ENCODE results near the gene SLC25A13.

Gene SLC25A13

DNA sequence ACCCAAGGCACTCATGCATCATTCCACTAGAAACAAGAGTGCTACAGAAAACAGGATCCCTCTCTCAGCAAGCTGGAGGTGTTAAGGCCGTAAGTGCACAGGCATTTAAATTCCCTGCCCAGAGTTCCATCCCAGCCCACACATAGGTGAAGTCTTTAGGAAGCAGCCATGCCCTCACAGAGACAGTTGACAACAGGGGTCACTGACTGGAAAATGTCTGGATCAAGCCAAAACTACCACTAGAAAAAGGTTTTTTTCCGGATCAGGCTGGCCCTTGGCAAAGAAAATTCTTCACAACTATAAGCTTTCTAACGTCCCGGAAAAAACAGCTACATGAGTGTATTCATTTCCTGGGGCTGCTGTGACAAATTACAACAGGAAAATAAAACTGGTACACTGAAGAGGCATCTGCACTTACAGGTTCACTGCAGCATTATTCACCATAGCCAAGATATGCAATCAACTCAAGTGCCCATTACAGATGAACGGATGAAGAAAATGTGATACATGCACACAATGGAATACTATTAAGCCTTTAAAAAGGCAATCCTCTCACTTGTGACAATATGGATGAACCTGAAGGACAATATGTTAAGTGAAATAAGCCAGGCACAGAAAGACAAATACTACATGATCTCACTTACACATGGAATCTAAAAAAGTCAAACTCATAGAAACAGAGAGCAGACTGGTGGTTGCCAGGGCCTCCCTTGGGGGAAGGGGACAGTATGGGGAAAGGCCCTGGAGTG lies 52.5 kb downstream of the SLC25A13 start:
- H3K4me3 ChIP-seq (ENCODE audit: low read depth, low read length), result no peak overlapping the region
- no peak for TF ChIP-seq CTCF (IDR thresholded peaks at IDR 0.05; ENCODE audit: insufficient read depth, low read depth, low read length, missing control alignments)
- no peak for DNase-seq (ENCODE audit: low read depth)

DNA sequence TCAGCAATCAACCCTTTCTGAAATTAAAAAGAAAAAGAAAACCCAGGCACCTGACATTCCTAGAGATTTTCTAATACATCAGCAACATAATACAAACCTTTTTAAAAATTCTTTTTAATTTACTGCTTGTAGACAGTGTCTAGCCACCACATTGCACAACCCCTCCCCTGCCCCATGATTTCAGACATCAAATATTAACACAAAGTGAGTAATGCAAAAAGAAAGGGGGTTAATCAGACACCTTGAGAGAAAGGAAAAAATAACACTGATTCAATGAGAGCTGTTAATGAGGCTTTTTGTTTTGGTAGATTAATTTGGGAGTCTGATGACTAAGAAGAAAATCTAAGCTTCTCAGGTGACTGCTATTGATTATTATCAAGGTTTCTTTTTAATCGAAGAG lies 55.3 kb downstream of the SLC25A13 start:
- TF ChIP-seq CTCF (IDR thresholded peaks at IDR 0.05; ENCODE audit: insufficient read depth, low read depth, low read length, missing control alignments), result no peak
- DNase-seq (ENCODE audit: low read depth), result no peak
- H3K4me3 ChIP-seq (ENCODE audit: low read depth, low read length), result no peak overlapping the region

DNA sequence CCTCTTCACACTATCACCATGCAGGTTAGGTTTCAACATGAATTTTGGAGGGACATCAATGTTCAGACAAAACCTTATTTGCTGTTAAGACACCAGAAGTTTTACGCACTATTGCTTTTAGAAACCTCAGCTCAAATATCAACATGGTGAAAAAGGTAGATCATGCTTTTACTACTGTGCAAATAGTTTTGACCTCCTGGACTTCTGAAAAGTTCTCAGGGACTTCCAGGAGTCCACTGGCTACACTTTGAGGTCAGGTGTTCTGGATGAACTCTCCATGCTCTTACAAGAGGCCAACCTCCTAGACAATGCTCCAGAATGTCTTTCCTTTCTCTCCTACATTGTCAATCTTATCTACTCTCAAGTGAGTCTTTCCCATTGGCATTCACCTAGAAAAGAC lies 55.9 kb downstream of the SLC25A13 start:
- no peak overlapping the region for H3K4me3 ChIP-seq (ENCODE audit: low read depth, low read length)
- no peak for DNase-seq (ENCODE audit: low read depth)
- no peak for TF ChIP-seq CTCF (IDR thresholded peaks at IDR 0.05; ENCODE audit: insufficient read depth, low read depth, low read length, missing control alignments)

- no peak for DNase-seq (ENCODE audit: low read depth)
- TF ChIP-seq CTCF (IDR thresholded peaks at IDR 0.05; ENCODE audit: insufficient read depth, low read depth, low read length, missing control alignments), result no peak
- no peak overlapping the region for H3K4me3 ChIP-seq (ENCODE audit: low read depth, low read length)
Observed at GRCh38 chr7:96253964-96254363, 67.9 kb downstream of the SLC25A13 start.

DNA sequence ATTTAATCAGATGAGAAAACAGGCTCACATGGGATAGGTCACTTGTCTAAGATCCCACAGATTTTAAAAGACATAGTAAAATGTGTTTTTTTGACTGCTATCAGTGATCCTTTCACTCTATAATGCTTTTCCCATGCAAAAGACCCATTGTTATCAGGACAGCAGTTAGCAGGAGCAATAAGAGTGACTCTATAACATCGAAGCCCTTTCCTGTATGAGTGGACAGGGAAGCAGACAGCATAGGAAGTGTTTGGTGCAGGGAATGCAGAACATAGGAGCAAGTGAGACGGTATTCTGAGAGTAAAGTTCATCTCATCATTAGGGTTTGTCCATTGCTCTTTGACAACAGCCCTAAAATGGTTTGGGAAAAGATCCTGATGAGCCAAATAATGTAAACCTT lies 68.5 kb downstream of the SLC25A13 start:
- TF ChIP-seq CTCF (IDR thresholded peaks at IDR 0.05; ENCODE audit: insufficient read depth, low read depth, low read length, missing control alignments), result no peak
- no peak overlapping the region for H3K4me3 ChIP-seq (ENCODE audit: low read depth, low read length)

DNA sequence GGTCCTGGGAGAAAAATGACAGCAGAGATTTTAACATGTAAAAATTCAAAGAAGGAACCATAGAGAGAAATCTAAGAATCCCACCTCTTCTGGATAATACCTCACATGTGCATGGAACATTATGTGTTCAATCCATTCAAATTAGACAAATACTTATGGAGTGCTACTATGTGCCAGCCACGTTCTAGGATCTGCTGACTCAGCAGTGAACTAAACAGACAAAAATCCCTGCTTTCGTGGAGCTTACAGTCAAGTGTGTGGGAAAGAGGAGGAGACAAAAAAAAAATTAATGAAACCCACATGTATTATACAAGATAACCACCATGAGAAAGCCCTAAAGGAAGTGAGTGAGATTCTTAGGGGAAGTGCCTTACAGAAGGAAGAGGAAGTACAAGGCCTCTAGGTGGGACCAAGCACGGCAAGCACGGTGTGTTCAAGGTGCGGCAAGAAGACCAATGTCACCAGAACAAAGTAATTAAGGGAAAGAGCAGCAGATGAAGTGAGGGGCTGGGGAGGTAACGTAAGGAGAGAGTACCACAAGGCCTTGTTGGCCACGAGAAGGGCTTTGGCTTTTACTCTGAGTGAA lies 71.0 kb downstream of the SLC25A13 start:
- no peak for DNase-seq (ENCODE audit: low read depth)
- H3K4me3 ChIP-seq (ENCODE audit: low read depth, low read length), result no peak overlapping the region
- no peak for TF ChIP-seq CTCF (IDR thresholded peaks at IDR 0.05; ENCODE audit: insufficient read depth, low read depth, low read length, missing control alignments)

More for the DNA sequence above, 68.5 kb downstream of the SLC25A13 start:
- no peak for DNase-seq (ENCODE audit: low read depth)
